NCI-H510A treated with DMSO at 0.1 percent for 48 hours (cell line): ENCODE data around the gene LAMC2.

Experiments used
- DNase-seq: peaks from one replicate; lab custom pipeline; 2025; lab: John Stamatoyannopoulos, UW

The LAMC2 gene

GRCh38 chr1:183287191-183287675 is 101.2 kb downstream of the LAMC2 start:
- DNase-seq, result no peak

GRCh38 chr1:183288583-183288982 is 102.5 kb downstream of the LAMC2 start:
- DNase-seq, result no peak

- DNase-seq, result no peak
Observed at GRCh38 chr1:183289051-183289496, 103.0 kb downstream of the LAMC2 start.

GRCh38 chr1:183290628-183291027 is 104.6 kb downstream of the LAMC2 start:
- DNase-seq, result no peak

- no peak for DNase-seq
Observed at GRCh38 chr1:183291216-183291762, 105.2 kb downstream of the LAMC2 start.

GRCh38 chr1:183291802-183292514 is 105.9 kb downstream of the LAMC2 start:
- no peak for DNase-seq

GRCh38 chr1:183293241-183293640 is 107.2 kb downstream of the LAMC2 start:
- no peak for DNase-seq

GRCh38 chr1:183293876-183294275 is 107.8 kb downstream of the LAMC2 start:
- DNase-seq, result no peak
